HG02973 (cell line): ENCODE data around the gene EXOC7.
"Not testable (repeated sequence)": the region's sequence is repeated elsewhere in the genome, so short reads cannot be mapped to it uniquely, and the experiment has no call there.

Experiments
- ATAC-seq: cut with Tn5 transposase; IDR thresholded peaks from one replicate; pipeline ENCODE4 v1.9.1; 2021; ENCODE audit warnings: moderate library complexity; ENCODE audit not compliant: unreplicated experiment

Gene EXOC7

DNA sequence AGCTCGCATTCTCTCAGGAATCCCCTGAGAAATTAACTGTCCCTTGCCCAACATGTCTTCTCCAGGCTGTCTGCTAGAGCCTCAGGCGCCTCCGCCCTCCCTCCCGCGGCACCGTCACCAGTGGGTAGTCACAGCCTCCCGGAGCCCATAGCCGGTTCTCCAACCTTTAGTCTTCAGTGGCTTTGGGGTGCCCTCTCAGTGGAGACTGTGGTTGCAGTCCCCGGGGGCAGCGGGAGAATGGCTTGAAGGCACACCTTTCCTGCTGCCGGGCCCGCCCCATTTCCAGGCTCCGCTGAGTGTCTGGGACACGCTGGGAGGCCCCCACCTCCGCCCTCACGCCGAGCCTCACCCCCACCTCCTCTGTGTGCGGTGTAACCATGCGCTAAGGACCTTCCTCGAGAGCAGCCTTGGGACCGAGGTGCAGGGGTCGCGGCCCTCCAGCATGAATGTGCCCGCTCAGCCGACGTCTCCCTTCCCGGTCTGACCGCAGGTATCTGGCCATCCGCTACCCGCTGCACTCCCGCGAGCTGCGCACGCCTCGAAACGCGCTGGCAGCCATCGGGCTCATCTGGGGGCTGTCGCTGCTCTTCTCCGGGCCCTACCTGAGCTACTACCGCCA, 27.3 kb downstream of the EXOC7 start:
- no peak for ATAC-seq

DNA sequence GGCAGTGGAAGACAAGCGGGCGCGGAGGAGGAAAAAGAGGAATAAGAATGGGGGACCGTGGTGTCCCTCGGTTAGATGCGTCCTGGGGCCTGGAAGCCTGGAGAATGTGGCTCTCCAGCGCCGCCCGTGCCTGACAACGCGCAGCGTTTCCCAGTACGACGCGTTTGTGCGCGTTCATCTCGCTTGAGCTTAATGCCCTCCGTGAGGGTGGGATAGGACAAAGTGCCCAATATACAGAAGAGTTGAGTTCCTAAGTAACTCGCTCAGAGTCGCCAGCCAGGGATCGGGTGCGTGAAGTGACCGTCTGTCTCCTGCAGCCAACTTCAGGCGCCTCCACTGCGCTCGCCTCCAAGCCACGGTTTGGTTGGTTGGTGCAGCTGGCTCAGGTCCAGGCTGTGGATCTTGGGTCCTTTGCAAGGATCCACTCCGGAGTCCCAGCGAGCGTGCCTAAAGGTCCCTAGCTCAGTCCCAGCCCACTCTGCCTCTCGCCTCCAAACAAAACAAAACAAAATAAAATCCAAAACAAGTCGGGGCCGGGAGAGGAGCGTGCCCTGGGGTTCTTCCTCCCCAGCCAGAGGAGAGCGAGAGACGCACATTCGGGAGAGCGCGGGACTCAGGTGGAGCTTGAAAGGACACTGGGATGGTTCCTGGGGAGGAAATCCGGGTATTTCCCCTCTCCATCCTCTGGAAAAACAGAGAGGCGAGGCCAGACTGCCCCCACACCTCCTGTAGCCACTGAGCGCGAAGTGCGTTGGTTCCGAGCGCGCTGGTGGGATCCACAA, 28.0 kb downstream of the EXOC7 start:
- no peak for ATAC-seq

GRCh38 chr17:76074390-76075363, 28.9 kb downstream of the EXOC7 start, which contains the start of gene GALR2:
GALR2 (plus strand) TSS chr17:76074781; CDS start chr17:76074884, 103 bp downstream.
- no peak for ATAC-seq

- no peak for ATAC-seq
These were observed 31.3 kb downstream of the EXOC7 start, which contains the start of gene SRP68 for GRCh38 chr17:76072148-76072858. SRP68 (minus strand) TSS chr17:76072517; CDS start chr17:76072491, 26 bp downstream.

DNA sequence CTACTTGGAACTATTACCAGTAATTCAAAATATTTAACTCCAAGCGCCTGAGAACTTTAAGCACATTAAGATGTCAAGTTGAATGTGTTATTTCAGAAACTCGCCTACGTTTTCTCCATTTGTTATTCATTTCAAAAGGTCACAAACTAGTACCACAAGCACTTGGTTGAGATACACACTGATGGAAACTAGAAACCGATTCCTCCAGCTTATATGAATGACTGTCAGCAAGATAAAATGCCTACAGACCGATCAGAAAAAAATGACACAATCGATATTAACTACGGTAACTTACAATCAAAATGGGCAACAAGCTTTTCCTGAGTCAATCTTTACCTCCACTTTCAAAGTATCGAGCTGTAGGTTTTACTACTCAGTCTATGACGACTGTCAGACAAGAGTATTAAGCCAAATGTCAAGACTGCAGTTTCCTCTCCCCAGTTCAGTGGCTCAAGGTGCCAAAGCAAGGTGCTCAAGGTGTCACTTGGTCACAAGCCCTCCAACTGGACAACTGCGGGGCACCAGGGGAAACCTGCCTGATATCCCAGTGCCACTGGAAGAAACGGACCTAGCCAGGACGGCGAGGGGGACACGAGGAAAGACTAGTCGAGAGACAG, 31.9 kb downstream of the EXOC7 start:
- no peak for ATAC-seq

DNA sequence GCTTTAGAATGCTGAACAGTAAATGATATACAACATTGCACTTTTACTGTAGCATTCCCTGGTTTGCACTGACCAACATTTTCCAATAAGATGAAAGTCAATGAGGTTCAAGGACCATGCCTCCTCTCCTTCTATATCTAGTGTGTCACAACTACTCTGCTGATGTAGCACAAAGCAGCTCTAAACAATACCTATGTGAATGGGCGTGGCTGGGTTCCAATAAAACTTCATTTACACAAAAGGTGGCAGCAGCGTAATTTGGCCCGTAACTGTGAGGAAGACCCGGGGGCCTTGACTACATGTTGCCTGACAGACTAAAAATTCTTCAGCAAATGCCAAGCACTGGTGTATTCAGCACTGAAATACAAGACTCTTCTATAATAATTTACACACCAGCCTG, 37.8 kb downstream of the EXOC7 start:
- ATAC-seq, result no peak

DNA sequence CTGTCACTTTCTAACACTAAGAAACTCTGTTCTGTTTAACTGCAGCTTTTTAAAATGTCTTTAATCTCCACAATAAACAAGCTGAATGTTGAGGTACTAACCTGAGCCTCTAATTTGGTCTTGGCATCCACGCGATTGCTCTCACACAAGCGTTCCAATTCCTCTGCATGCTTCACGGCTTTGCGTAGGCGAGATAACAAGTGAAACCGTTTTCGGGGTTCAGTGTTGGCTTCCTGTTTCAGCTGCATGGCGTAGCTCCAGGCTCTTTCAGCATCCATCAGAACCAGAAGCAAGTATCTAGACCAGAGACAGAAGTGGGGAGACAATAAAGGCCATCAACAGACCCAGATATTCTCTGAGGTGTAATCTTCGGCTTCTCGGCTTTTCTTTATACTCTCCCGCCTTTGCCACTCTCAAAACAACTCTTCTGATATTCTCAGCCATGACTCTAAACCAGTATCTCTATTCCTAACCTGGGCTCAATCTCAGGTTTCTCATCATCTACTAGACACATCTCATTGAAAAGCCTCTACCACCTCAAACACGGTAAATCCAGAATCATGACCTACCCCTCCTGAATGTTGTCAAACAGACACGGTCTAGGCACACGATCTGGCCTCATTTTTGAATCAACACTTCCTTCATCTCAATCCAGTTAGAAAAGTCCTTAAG, 39.6 kb downstream of the EXOC7 start:
- ATAC-seq, result no peak

DNA sequence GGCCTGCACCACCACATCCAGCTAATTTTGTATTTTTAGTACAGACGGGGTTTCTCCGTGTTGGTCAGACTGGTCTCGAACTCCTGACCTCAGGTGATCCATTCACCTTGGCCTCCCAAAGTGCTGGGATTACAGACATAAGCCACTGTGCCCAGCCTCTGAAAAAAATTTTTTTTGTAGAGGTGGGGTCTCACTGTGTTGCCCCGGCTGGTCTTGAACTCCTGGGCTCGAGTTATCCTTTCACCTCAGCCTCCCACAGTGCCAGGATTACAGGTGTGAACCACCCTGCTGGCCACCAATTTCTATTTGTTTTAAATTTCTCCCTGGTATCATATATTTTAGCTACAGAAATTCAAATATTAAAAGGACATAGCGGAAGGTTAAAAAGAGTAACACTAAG, 45.3 kb downstream of the EXOC7 start:
- not testable (repeated sequence) for ATAC-seq

DNA sequence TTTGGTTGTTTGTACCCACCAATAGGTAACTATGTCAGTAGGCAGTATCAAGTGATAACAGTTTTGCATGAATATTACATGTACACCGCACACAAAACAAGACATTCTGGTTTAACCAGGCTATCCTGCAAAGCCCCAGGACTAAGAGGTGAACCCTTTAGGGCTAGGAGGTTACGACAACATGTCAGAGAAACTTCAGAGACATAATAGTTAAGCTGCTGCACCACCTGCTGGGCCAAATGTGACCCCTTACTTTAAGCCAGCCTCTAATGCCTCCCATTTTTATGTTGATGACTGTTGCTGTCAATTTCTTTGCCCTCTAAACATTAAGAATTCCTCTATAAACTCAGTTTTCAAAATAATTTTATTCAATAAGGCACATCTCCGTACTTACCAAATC, 46.7 kb downstream of the EXOC7 start:
- ATAC-seq, result no peak

GRCh38 chr17:76054112-76054476, 49.5 kb downstream of the EXOC7 start:
- no peak for ATAC-seq

DNA sequence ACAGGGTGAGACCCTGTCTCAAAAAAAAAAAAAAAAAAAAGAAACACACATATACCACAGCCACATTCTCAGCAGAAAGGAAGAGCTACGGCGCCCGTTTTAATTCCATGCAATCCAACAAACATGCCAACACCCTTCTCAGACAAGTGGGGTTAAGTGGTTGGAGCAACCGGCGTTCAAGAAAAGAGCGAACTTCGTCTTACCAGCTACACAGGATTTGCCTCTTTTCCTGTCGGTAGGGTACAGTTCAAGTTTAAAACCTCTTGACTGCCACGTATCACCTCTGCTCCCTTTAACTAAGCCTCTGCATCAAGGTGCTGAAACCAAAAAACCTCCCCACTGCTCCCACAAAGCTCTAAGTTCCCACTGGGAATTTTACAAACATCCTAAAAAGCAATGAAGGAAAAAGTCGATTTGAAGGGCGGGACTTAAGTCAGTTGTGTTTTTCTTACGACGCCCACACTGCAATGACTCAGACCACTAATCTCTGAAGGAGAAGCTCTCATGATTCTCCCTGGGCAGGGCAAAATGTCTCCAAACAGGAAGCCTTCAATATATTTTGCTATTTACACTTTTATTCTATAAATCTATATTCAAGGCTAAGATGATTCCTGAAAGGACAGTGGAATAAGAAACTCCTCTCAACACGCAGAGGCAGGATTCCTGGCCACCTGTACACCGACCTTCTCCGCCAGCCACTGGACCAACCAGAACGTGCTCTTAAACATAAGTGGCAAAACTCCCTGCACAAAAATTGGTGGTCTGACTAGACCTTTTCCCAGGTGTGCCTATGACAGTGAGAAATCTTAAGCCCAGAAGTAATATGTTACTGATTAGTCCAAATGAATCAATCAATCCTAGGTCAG, 50.1 kb downstream of the EXOC7 start:
- ATAC-seq, result no peak

DNA sequence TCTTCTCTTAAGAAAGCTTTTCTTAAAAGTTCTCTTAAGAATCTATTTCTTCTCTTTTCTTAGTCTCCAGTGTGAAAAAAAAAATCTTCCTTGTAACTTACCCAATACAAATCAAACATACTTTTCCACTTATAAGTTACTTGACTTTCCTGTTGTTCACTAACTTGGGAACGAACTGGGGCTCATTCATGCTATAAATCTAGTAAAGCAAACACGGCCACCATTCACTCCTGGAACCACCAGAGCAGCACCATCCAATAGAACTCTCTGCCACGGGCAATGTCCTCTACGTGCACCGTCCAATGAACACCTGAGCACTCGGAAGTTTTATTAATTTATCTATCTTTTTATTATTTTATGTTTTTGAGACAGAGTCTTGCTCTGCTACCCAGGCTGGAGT, 52.0 kb downstream of the EXOC7 start:
- ATAC-seq, result no peak

GRCh38 chr17:76050538-76051467, 52.8 kb downstream of the EXOC7 start:
- no peak for ATAC-seq

GRCh38 chr17:76049836-76050537, 53.6 kb downstream of the EXOC7 start:
- ATAC-seq, result no peak

DNA sequence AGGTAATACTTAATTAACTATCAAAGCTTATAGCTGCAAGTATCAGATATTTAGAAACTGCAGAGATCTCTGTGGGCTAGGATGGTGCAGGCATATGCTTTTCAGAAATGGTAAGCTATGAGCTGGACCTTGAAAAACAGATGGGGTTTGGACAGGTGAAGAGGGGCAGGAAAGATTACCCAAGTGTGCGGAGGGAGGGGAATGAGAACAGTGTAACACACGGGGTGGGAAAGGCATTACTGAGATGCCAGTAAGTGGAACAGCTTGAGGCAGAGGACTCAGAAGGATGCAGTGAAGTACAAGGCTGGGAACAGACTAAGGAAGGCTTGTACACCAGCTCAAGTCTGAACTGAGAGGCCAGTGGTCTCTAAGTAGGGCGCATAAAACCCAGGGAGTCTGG, 54.3 kb downstream of the EXOC7 start:
- no peak for ATAC-seq

- ATAC-seq, result no peak
These were observed 54.9 kb downstream of the EXOC7 start for GRCh38 chr17:76048711-76049110.

- ATAC-seq, result no peak
These were observed 55.5 kb downstream of the EXOC7 start for GRCh38 chr17:76048025-76048605.
